SK-N-SH (cell line): ENCODE data around the gene RAP1GAP. TPM values are rescaled to one million over a fixed set of nuclear protein-coding genes. Genes with fewer than 3 reads are reported as not detected.

Experiments
- CTCF ChIA-PET: fragments of 300-600, 350-600 bp; formaldehyde crosslinking; extraction: SDS; loops from one replicate; lab custom pipeline; 2021; lab: Yijun Ruan, JAX
- POLR2A ChIA-PET: fragments of 350-600 bp; sonication (Branson Sonifier 250); formaldehyde crosslinking; extraction: SDS; loops from one replicate; lab custom pipeline; 2020; ENCODE audit warnings: antibody characterized with exemption, inconsistent platforms; lab: Yijun Ruan, JAX
- DNase-seq: peaks from one replicate; pipeline ENCODE4 v3.0.0; 2012
- H2AFZ ChIP-seq: fragments of 200-600 bp; sonication (generic); 2 replicates; pipeline ENCODE4 v1.8.1; 2016; ENCODE audit warnings: antibody characterized with exemption, mild to moderate bottlenecking, low read depth
- H3F3A ChIP-seq: fragments of 200-600 bp; sonication (generic); replicated peaks from 2 replicates; pipeline ENCODE3; 2016; ENCODE audit warnings: antibody characterized with exemption, mild to moderate bottlenecking; ENCODE audit not compliant: insufficient read depth
- H3K27ac ChIP-seq, 2 experiments: fragments of 200-500 bp in 1 of 2; fragments of 200-600 bp in 1 of 2; sonication (Bioruptor generic) in 1 of 2; sonication (generic), shearing (Covaris generic) in 1 of 2; 2 replicates each; pipeline versions ENCODE4 v1.5.1 to v1.6.1; 2014 to 2016; ENCODE audit warnings: low read depth in 2 of 2, inconsistent platforms in 1 of 2, low read length in 1 of 2, mild to moderate bottlenecking in 1 of 2, mixed read lengths in 1 of 2
- H3K27me3 ChIP-seq: fragments of 200-600 bp; sonication (generic), shearing (Covaris generic); 2 replicates; pipeline ENCODE4 v1.6.1; 2016; ENCODE audit warnings: mixed run types; ENCODE audit not compliant: insufficient read depth
- H3K36me3 ChIP-seq, 2 experiments: fragments of 200-500 bp in 1 of 2; fragments of 200-600 bp in 1 of 2; sonication (Bioruptor generic) in 1 of 2; sonication (generic) in 1 of 2; replicated peaks in 1 of 2; 2 replicates each; pipeline versions ENCODE3 to v1.5.1; 2014 to 2016; ENCODE audit warnings: low read length in 1 of 2, mild to moderate bottlenecking in 1 of 2; ENCODE audit not compliant: insufficient read depth in 2 of 2, control insufficient read depth in 1 of 2
- H3K4me1 ChIP-seq, 2 experiments: fragments of 200-500 bp in 1 of 2; fragments of 200-600 bp in 1 of 2; sonication (Bioruptor generic) in 1 of 2; sonication (generic), shearing (Covaris generic) in 1 of 2; 2 replicates each; pipeline versions ENCODE4 v1.5.1 to v1.6.1; 2014 to 2016; ENCODE audit warnings: low read depth in 1 of 2, low read length in 1 of 2, mixed run types in 1 of 2; ENCODE audit not compliant: insufficient read depth in 2 of 2, control insufficient read depth in 1 of 2
- H3K4me2 ChIP-seq: fragments of 200-600 bp; sonication (generic), shearing (Covaris generic); 2 replicates; pipeline ENCODE4 v1.6.1; 2017; ENCODE audit warnings: mixed run types
- H3K4me3 ChIP-seq, 2 experiments: fragments of 200-500 bp in 1 of 2; fragments of 200-600 bp in 1 of 2; sonication (Bioruptor generic) in 1 of 2; sonication (generic), shearing (Covaris generic) in 1 of 2; 2 replicates each; pipeline versions ENCODE4 v1.5.1 to v1.8.1; 2014 to 2016; ENCODE audit warnings: low read depth in 2 of 2, inconsistent platforms in 1 of 2, low read length in 1 of 2, mild to moderate bottlenecking in 1 of 2, mixed read lengths in 1 of 2, moderate library complexity in 1 of 2
- H3K79me2 ChIP-seq: fragments of 200-600 bp; sonication (generic); 2 replicates; pipeline ENCODE4 v1.8.1; 2017; ENCODE audit warnings: mild to moderate bottlenecking; ENCODE audit not compliant: insufficient read depth
- H3K9ac ChIP-seq: fragments of 200-600 bp; sonication (generic); 2 replicates; pipeline ENCODE4 v1.6.1; 2017; ENCODE audit warnings: mixed run types
- H3K9me2 ChIP-seq: fragments of 200-600 bp; sonication (generic); 2 replicates; pipeline ENCODE4 v1.6.1; 2017; ENCODE audit warnings: mixed run types
- H3K9me3 ChIP-seq: fragments of 200-600 bp; sonication (generic); 2 replicates; pipeline ENCODE4 v1.6.1; 2017; ENCODE audit warnings: mixed run types, mild to moderate bottlenecking, moderate library complexity
- H4K20me1 ChIP-seq: fragments of 200-600 bp; sonication (generic); 2 replicates; pipeline ENCODE4 v1.6.1; 2017; ENCODE audit warnings: mild to moderate bottlenecking, mixed run types; ENCODE audit not compliant: insufficient read depth
- EZH2phosphoT487 ChIP-seq: fragments of 200-600 bp; sonication (generic); IDR thresholded peaks from 2 replicates; pipeline ENCODE4 v1.6.1; 2017; ENCODE audit warnings: low read depth, mixed run types, mild to moderate bottlenecking, antibody characterized with exemption, moderate library complexity, borderline replicate concordance
- FOSL2 ChIP-seq: IDR thresholded peaks from 2 replicates; pipeline ENCODE4 v1.4.0; 2012; ENCODE audit warnings: low read depth, mild to moderate bottlenecking, moderate library complexity, borderline replicate concordance
- FOXJ3 ChIP-seq: sonication (generic); formaldehyde crosslinking; IDR thresholded peaks from 2 replicates; pipeline ENCODE4 v1.5.1; 2020; ENCODE audit warnings: mild to moderate bottlenecking, missing genetic modification reagents
- GABPA ChIP-seq: IDR thresholded peaks from 2 replicates; pipeline ENCODE4 v1.4.0; 2012; ENCODE audit warnings: low read depth, mild to moderate bottlenecking
- MXI1 ChIP-seq: IDR thresholded peaks from 2 replicates; pipeline ENCODE4 v1.6.1; 2012; ENCODE audit warnings: mild to moderate bottlenecking, low read depth, low read length, improper control_type of control experiment
- NRF1 ChIP-seq: IDR thresholded peaks from 2 replicates; pipeline ENCODE4 v1.6.1; 2012; ENCODE audit warnings: low read depth, mild to moderate bottlenecking, low read length
- RCOR1 ChIP-seq: fragments of 150-350 bp; IDR thresholded peaks from 2 replicates; pipeline ENCODE4 v1.6.1; 2017; ENCODE audit warnings: antibody characterized with exemption, low read length
- RXRA ChIP-seq: IDR thresholded peaks from 2 replicates; pipeline ENCODE4 v1.4.0; 2012; ENCODE audit warnings: low read depth, mild to moderate bottlenecking, borderline replicate concordance
- WGBS: methylation state at CpG from one replicate; pipeline ENCODE4 v1.1.6; 2017; ENCODE audit warnings: low lambda C conversion rate; 5-methylcytosine and 5-hydroxymethylcytosine counted together
- polyA plus RNA-seq, 3 experiments: library from polyadenylated mRNA; depleted of rRNA; stranded (reverse); fragments of >200 nt; gene quantifications; 2 replicates each; pipeline ENCODE4 v1.2.3, GENCODE V29; 2012
- TF ChIP-seq, protein P1 (sequence below): IDR thresholded peaks from 2 replicates; pipeline ENCODE4 v1.4.0; 2012; ENCODE audit warnings: low read depth, borderline replicate concordance
- TF ChIP-seq, protein P2 (sequence below): IDR thresholded peaks from 2 replicates; pipeline ENCODE4; 2012
- TF ChIP-seq, protein P3 (sequence below): fragments of 200-600 bp; sonication (generic); IDR thresholded peaks from 2 replicates; pipeline ENCODE4 v1.6.1; 2017; ENCODE audit warnings: antibody characterized with exemption, mild to moderate bottlenecking, moderate library complexity
- TF ChIP-seq, protein P4 (sequence below): IDR thresholded peaks from 2 replicates; pipeline ENCODE4 v1.4.0; 2012; ENCODE audit warnings: low read depth
- TF ChIP-seq, protein P5 (sequence below): fragments of 150-350 bp; IDR thresholded peaks from 2 replicates; pipeline ENCODE4 v1.6.1; 2016; ENCODE audit warnings: mild to moderate bottlenecking, low read depth, low read length

The RAP1GAP gene
- polyA plus RNA-seq, 1 of the 3 experiments (the other 2 are of a cell fraction) = 0.99 TPM

DNA sequence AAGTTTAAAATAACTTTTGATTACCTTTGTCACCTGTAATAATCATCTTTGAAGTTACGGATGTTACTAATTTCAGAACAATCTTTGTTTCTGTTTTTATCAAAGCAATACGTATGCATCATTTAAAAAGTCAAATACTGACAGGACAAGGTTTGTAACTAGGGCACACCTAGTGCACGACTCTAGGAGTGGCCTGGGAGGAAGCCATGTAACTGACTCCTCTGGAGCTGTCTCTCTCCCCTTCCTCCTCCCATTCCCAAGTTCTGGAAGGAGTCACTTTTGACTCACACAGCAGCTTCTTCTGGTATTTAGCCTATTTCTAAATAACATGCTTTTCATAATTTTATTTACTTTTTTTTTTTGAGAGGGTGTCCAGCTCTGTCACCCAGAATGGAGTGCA, 11.8 kb upstream of the RAP1GAP start:
- Histone ChIP-seq H3K36me3 (peaks cover 28 to 48% of the 10 kb centered on the region in 2 experiments), H3K4me3 (no peak overlapping the region), H3K27me3 (no peaks in the 10 kb centered on the region), H3K27ac (0 out of 4 replicates have a peak overlapping the region, but pooled peaks of 1 of the 2 experiments have one; percentile 18), H3K9me2 (no peaks in the 10 kb centered on the region), H3F3A (peaks cover 7% of the 10 kb centered on the region), H3K4me1 (peaks cover 0 to 5% of the 10 kb centered on the region in 2 experiments; a peak in 2 of 4 replicates), H4K20me1 (no peaks in the 10 kb centered on the region), H3K9me3 (no peaks in the 10 kb centered on the region), H3K79me2 (no peaks in the 10 kb centered on the region), H3K4me2 (no peak overlapping the region), H3K9ac (no peak overlapping the region), H2AFZ (no peak overlapping the region)
- no peak for DNase-seq
- POLR2A ChIA-PET = no interaction called here
- CTCF ChIA-PET = interaction anchor here (1.0 kb wide), 1 partner anchor 22 kb away, joined by 3 read pairs; no protein-coding TSS in a partner anchor
- TF ChIP-seq, protein P1, sequence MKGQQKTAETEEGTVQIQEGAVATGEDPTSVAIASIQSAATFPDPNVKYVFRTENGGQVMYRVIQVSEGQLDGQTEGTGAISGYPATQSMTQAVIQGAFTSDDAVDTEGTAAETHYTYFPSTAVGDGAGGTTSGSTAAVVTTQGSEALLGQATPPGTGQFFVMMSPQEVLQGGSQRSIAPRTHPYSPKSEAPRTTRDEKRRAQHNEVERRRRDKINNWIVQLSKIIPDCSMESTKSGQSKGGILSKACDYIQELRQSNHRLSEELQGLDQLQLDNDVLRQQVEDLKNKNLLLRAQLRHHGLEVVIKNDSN = no peak
- TF ChIP-seq, protein P2, sequence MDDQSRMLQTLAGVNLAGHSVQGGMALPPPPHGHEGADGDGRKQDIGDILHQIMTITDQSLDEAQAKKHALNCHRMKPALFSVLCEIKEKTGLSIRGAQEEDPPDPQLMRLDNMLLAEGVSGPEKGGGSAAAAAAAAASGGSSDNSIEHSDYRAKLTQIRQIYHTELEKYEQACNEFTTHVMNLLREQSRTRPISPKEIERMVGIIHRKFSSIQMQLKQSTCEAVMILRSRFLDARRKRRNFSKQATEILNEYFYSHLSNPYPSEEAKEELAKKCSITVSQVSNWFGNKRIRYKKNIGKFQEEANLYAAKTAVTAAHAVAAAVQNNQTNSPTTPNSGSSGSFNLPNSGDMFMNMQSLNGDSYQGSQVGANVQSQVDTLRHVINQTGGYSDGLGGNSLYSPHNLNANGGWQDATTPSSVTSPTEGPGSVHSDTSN = no peak
- TF ChIP-seq RCOR1 (no peak), FOXJ3 (no peak), EZH2phosphoT487 (no peak), FOSL2 (no peak), NRF1 (no peak), MXI1 (no peak), GABPA (no peak), RXRA (no peak)
- TF ChIP-seq, protein P3, sequence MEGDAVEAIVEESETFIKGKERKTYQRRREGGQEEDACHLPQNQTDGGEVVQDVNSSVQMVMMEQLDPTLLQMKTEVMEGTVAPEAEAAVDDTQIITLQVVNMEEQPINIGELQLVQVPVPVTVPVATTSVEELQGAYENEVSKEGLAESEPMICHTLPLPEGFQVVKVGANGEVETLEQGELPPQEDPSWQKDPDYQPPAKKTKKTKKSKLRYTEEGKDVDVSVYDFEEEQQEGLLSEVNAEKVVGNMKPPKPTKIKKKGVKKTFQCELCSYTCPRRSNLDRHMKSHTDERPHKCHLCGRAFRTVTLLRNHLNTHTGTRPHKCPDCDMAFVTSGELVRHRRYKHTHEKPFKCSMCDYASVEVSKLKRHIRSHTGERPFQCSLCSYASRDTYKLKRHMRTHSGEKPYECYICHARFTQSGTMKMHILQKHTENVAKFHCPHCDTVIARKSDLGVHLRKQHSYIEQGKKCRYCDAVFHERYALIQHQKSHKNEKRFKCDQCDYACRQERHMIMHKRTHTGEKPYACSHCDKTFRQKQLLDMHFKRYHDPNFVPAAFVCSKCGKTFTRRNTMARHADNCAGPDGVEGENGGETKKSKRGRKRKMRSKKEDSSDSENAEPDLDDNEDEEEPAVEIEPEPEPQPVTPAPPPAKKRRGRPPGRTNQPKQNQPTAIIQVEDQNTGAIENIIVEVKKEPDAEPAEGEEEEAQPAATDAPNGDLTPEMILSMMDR = no peak
- TF ChIP-seq, protein P4, sequence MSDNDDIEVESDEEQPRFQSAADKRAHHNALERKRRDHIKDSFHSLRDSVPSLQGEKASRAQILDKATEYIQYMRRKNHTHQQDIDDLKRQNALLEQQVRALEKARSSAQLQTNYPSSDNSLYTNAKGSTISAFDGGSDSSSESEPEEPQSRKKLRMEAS = no peak
- TF ChIP-seq, protein P5, sequence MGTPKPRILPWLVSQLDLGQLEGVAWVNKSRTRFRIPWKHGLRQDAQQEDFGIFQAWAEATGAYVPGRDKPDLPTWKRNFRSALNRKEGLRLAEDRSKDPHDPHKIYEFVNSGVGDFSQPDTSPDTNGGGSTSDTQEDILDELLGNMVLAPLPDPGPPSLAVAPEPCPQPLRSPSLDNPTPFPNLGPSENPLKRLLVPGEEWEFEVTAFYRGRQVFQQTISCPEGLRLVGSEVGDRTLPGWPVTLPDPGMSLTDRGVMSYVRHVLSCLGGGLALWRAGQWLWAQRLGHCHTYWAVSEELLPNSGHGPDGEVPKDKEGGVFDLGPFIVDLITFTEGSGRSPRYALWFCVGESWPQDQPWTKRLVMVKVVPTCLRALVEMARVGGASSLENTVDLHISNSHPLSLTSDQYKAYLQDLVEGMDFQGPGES = no peak
- WGBS = 79% methylated on average over 3 of the region's 3 CpGs
